Measurements from ENCODE around the gene CFAP221.

CFAP221 gene

DNA sequence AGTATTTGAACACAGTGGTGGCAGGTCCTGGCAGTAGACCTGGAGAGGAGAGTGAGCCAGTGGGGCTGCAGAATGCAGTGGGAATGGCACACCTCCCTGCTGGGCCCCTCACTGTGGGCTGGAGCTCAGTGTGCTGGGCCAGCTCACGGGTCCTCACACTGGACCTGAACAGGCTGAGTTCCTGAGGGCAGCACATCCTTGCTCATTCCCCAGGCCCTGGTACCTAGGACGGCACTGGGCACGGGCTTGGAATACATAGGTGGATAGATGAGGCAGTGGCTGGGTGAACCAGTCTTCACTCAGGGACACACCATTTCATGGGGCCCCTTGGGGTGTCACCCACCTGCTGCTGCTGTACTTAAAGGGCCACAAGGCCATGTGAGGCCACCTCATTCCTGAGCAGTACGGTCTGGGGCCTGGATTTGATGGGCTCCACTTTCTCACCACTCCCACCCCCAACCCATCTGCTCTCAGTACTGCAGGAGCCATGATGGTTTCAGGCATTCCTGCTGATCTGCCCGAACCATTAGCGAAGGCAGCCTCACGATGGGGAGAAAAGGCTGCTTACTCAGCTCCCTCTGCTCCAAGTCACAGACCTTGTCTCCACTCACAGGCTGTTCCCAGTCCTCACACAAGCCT, 138.9 kb downstream of the CFAP221 start:
- peak in 1 of 2 experiments; percentile 57 for DNase-seq

DNA sequence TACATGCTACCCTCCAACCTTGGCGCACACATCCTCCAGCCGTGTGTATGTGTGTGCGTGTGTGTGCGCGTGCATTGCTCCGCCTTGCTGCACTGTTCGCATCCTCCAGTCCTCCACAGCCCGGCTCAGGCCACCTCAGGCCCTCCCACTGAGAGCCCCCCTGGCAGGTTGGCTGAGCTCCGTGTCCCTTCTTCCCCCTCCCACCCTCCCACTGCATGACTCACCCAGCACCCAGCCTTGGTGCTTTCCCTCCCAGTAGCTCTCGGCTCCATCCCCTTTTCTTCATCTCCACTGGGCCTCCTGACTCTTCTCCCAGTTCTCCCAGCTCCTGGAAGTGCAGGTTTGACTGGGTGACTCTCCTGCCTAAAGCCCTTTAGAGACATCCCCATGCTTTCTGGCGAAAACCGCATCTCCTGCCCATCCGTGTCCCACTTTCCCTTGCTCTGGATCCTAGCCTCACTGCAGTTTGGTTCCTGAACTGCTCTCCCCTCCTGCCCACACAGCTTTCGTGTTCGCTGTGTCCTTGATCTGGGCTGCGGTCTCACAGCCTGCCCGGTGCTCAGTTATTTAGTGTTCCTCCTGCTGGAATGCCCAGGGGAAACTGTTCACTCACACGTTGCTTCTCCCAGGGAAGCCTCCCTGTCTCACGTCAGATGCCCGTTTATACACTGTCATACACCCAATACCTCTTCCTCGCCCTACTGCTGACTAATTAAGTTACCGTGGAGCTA, 139.6 kb downstream of the CFAP221 start:
- no peak for DNase-seq

DNA sequence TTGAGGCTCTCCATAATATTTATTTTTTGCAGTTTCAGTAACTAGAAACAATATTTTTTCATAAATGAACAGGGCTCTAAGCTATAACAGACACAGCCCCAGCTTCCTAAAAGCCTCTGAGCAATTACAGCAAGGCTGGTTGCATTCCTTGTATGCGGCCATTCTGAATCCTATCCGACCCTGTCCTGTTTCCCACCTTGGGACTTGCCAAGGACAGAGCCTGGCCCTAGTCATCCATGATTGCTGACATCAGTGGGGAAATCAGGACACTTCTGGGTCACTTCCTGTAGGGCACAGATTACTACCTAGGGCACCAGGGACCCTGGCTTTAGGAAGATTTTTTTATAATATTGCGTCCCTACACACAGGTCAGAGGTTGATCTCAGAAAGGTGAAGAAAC, 140.3 kb downstream of the CFAP221 start:
- DNase-seq: no peak

DNA sequence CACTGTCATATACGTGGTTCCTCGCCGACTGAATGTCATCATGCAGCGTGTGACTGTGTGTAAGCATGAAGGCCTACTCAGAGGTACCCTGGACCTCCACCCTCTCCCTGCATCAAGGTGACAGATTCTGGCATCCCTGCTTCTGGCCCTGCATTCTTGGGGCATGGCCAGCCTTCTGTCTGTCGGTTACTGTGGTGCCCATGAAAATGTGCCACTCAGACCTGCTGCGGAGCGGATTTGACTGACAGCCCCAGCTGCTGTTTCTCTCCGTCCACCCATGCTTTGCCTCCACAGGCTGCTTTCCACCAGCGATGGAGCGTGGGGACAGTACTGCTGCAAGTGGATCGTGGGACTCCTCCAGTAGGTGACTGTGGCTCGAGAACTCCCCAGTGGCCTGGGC, 144.4 kb downstream of the CFAP221 start:
- DNase-seq: no peak

DNA sequence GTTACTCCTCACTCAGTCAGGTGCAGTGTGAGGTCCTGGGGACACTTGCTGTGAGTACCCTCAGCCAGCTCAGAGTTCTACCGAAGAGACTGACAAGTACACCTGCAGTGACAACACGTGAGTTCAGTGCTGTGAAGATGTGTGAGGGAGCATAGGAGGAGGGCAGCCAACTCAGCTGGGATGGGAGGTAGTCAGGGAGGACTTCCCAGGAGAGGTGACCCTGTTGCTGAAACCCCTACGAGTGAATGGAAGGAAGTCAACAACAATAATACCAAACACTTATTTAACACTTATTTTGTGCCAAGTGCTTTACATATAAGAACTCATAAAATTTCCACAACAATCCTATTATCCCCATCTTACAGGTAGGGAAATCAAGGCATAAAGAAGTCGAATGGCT, 145.0 kb downstream of the CFAP221 start:
- no peak for DNase-seq

DNA sequence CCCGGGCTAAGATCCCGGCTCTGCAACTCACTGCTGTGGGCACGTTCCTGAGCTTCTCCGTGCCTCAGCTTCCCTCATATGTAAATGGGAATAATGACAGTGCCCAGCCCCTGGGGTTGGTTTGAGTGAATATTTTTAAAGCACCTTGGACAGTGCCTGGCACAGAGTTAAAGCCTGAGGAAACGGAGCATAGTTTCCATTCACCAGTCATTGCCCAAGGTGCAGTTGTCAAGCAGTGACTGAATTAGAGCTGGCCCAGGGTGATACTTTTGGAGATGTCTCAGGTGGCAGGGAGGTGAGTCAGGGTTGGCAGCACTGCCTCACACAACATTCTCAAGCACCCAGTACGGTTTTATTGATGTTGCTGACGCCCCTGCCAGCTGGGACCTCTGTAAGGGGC, 146.9 kb downstream of the CFAP221 start:
- no peak for DNase-seq

DNA sequence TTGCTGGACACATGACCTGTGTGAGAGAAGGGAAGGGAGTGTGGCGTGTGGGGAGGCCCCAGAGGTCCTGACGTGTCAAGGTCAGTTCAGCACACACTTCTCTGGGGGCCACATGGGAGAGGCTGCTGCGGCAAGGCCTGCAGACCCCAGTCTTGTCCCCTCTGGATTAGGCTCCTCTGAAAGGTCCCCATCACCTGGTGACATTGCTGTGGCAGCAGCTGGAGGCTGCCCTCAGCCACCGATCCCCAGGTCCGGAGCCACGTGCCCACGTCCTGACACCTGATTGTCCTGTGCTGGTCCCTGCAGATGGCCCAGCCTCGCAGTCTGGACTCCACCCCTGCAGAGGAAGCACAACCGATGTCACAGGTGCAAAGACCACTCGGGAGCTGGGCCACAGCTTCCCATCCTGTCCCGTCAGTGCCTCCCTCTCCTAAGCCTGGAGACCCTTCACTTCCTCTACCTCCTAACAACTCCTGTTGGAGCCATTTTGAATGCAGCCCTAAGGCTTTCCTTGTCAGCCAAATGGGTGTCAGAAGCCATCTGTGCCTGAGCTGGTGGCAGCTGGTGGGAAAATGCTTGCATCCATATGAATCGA, 147.5 kb downstream of the CFAP221 start:
- peak; percentile 9 to 73 for DNase-seq

DNA sequence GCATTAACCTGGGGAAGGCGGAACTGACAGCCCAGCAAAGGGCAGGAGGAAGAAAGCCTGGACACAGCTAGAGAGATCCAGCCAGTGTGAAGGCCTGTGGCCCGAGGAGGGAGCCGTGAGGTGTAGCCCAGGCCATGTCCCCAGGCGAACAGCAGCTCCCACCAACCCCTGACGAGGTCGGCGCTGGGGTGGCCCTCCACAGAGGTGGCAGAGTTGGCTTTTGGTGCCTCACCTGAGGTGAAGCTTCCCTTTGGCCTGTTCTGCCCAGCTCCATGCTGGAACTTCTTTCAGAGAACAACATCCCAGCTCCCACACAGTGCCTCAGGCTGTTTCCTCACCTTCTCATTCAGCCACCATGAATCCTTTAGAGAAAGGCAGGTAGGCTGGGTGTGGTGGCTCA, 148.1 kb downstream of the CFAP221 start:
- no peak for DNase-seq

DNA sequence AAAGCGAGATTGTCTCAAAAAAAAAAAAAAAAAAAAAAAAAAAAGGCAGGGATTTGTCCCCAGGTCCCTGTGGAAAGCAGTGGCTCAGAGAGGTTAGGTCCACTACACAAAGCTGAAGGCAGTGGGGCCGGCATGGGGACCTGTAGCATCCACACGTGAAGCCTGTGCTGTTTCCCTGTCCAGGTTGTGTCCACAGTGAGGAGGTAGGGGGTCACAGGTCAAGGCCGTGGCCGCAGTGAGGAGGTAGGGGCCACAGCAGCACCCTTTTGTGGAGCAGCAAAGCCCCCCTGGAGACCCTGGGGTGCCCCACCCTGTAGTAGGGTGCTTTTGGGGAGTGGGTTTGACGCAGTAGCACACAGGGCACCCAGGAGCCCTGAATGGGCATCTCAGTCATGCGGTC, 148.7 kb downstream of the CFAP221 start:
- no peak for DNase-seq

DNA sequence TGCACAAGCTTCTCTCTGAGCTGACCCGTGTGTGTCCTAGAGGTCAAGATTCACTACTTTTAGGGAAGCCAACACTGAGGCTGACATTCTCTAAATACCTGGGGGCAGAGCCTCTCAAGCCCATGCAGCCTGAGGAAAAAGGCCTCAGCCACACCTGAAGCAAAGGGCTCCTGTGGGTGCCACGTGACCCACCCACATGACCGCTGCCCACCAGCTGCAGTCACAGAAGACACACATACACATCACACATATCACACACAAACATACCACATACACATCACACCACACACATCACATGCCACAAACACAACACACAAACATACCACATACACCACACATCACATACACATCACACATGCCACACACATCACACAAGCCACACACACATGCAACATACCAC, 149.3 kb downstream of the CFAP221 start:
- DNase-seq: no peak

DNA sequence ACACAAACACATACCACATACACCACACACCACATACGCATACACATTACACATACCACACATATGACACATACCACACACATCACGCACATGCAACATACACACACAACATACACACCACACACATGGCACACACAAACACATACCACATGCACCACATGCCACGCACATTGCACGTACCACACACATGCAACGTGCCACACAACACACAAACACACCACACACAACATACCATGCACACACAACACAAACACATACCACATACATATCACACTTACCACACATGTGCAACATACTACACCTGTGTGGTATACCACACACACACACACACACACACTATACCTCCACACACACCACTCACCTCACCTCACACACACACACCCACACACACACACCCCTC, 149.7 kb downstream of the CFAP221 start:
- no peak for DNase-seq

DNA sequence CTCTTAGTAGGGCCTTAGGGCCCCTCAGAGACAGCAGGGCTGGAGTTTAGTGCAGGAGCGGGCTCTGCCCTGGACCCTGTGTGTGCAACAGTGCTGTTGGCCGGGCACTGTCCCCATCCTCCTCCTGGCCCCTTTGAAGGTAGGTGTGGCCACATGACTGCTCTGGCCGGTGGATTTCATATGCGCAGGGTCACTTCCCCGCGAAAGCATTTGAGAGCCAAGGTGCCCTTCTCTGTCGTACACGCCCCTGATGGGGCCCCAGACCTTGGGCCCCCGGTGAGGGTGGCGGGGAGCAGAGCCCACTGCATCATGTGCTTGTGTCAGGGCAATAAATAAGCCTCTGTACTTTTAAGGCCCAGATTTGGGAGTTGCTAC, 150.2 kb downstream of the CFAP221 start:
- DNase-seq: no peak

DNA sequence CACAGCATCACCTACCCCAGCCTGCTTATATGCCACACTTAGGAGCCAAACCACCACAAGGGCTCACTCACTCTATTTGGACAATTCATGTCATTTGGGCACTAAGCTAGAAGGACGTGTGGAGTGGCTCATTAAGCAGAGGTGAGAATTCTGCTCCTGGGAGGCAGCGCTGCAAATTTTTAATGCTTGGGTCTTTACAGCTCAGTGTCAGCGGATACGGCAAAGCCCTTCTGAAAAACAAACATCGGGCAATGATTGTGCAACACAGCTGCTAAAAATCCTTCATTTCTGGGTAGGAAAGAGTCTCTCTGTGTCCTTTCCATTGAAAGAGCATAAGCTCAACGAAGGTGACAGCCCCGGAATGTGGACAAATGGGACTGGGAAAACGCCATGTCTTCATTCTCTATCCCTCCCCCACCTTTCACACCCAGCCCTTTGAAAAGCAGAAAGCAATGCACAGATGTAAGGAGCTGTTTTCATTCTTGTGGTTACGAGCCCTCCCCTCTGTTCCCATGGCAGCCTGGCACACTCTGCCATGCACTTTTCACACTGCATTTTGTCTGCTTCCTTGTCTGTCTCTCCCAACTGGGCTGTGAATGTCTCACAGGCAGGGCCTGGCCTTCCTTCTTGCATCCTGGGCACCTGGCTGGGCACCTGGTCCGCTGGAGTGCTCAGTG, 150.7 kb downstream of the CFAP221 start:
- peak in 1 of 2 experiments; percentile 55 for DNase-seq

DNA sequence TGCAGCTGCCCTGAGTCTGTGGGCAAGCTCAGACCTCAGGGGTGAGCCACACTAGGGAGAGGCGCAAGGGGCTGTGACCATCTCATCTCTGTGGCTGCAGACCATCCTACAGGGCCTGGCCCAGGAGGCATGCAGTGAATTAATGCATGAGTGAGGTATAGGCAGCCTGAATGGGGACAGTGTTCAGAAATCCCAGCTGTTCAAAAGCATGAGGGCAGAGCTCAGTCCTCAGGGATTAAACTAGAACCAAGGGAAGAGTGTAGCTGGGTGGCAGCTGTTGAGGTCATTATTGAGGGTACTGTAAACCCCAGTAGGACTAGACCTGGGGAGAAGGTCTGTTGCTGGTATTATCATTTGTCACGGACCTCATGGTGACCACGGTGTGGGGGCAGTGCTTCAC, 151.8 kb downstream of the CFAP221 start:
- peak; percentile 33 to 85 for DNase-seq

DNA sequence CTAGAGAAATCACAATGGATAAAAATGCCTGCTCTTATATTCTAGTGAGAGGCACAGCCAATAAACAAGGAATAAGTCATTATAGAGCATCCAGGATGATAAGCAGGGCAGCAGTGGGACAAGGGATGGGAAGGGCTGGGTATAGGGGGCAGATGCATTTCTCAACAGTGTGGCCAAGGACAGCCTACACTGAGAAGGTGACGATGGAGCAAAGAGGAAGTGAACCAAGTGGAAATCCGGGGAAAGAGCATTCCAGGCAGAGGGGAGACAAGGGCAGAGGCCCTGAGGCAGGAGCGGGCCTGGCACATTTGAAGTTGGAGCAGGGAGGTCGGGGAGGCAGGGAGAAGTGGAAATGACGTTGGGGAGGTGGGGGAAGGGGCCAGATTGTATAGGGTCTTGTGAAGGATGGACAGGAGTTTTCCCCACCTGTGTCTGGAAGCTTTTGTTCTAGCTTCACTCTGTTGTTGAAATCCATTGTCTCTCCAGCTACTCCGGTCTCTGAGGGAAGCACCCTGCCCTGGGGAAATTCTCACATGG, 152.3 kb downstream of the CFAP221 start:
- DNase-seq: no peak

DNA sequence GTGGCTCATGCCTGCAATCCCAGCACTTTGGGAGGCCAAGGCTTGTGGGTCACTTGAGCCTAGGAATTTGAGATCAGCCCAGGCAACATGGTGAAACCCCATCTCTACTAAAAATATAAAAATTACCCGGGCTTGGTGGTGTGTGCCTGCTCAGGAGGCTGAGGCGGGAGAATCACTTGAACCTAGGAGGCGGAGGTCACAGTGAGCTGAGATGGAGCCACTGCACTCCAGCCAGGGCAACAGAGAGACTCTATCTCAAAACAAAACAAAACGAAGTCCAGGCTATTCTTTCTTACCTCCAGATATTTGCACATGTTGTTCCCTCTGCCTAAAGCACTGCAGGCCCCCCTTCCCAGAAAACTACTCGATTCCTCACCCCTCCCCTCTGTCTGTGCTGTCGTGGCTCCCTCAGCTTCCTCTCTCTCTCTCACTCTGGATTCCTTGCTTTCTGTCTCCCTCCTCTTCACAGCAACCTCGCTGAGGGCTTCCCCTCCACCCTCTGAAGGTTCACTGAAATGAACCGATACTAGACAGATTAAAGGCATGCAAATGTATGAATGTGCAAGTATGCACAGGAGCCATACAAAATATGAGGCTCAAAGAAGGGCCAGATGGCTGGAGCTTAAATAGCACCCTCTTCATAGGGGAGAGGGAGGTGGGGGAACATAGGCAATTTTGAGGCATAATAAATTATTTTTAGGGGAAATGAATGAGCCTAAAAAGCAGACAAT, 153.2 kb downstream of the CFAP221 start:
- DNase-seq: peak; percentile 85 to 91

DNA sequence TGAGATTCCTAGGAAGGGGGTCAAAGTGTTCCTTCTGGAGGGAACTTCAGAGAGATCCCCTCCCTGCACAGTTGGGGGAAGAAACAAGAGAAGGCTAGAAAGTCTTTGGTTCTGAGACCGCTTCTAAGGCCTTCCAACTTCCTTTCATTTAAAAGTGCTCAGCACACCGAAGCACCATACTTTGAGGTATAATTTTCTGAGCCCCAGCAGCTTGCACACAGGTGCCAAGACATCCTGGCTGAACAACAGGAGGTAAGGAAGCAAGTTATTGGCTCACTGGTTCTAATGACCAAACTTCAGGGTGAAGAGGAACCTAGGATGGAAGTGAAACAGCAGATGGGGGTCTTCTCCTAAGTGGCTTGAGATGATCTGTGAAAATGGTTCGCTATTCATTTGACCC, 154.0 kb downstream of the CFAP221 start:
- DNase-seq: no peak

DNA sequence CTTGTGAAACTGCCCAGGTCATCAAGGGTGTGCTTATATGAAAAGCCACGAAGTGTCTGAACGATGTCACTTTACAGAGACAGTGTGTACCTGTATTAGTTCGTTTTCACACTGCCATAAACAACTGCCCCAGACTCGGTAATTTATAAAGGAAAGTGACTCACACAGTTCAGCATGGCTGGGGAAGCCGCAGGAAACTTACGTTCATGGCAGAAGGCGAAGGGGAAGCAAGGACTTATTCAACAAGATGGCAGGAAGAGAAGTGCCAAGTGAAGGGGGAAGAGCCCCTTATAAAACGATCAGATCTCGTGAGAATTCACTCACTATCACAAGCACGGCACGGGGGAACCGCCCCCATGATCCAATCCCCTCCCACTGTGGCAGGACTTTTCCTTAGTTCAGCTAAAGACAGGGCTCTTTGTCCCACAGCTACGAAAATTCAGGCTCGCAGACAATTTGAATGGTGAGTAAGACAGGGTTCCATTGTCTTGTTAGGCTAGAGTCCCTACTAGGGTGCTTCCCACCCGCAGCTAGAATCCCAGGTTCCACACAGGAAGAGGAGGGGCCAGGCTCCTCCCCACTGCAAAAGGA, 154.9 kb downstream of the CFAP221 start:
- no peak for DNase-seq

DNA sequence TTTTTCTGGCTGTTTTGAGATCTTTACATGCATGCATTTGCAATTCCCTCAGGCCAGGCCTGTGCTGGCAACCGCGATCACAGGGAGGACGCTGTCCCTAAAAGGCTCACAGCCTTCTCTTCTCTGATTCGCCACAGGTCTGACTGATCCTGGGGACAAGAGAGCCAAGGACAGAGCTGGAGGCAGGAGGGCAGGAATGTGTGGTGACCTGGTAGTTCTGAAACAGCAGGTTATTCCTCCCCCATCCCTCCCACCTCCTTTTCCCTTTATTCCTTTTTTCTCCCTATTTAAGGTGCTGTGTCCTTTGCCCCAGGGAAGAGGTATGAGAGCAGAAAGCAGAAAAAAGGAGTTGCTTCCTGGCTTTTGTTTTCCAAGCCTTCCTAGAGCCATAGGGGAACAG, 156.6 kb downstream of the CFAP221 start:
- DNase-seq: no peak

DNA sequence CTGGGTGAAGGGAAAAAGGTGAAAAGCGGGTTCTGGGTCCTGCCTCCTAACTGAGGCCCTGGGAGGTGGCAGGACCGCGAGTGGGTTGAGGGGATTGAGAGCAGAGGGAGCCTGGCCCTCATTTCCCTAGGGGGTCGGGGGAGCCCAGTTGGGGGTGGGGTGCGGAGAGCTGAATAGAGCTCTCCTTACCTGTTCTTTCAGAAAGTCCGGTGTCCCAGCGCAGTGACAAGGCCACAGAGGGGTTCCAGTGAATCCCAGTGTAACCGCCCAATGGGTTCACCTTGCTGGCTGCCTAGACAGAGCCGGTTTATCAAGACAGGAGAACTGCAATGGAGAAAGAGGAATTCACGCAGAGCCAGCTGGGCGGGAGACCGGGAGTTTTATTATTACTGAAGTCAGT, 157.1 kb downstream of the CFAP221 start:
- no peak for DNase-seq

DNA sequence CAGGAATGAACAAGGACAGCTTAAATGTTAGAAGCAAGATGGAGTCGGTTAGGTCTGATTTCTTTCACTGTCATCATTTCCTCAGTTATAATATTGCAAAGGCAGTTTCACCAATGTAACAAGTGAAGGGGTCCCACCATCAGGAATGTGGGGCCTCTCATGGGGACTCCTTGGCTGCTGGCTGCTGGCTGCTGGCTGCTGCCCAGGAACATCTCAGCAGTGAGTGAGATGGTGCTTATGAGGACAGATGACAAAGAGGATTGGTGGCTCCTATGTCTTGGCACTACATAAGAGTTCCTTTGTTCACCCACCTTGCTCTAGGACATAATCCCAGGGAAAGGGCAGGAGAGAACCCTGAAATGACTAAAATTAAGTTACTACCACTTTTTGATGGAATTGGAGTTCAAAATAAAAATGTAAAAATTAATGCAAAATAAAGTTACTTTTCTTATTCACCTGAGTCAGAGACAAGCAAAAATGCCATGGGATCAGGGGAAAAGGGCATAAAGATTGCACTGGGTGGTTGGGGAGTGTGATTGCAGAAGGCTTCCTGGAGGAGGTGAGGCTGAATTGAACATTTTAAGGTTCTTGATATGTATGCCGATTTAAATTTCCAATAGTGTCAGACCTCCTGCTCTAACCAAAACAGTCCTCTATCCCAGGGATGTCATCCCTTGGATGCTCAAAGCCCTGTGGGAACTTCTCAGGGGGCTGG, 158.1 kb downstream of the CFAP221 start:
- DNase-seq: no peak

DNA sequence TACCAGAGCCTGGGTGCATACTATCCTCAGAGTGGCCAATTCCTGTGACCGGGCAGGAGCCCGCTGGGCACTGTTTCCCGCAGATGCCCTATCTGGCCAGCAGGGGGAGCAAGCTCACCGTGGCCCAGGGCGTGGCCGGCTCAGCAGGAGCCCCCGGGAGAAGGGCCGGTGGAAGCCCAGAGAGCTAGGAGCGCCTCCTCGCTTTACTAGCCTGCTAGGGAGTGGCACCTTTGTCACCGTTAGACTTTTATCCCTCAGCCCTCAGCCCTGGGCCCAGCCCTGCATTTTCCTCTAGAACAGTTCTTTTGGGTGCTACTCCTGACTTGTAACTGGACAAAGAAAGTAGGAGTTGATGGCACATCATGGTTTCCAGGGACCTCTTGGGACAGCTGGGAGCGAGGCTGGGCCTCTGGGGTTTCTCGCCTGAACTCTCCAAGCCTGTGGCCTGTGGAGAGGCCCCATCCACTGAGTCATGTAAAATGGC, 158.7 kb downstream of the CFAP221 start:
- DNase-seq: peak; percentile 39 to 62

Measured in NCI-H524 (cell line).